ENCODE measurements around the gene CETN3. TPM values are rescaled to one million over a fixed set of nuclear protein-coding genes. Genes with fewer than 3 reads are reported as not detected.

The CETN3 gene
- total and polyA plus RNA-seq, 2 of the 8 experiments (the other 6 are each of a cell fraction or from before 2014, with no cell fraction given) = 4.8 to 43.8 TPM

- no peaks in the 10 kb centered on the region for H3K79me2 ChIP-seq (ENCODE audit: control insufficient read depth in 1 of 2, insufficient read depth in 2 of 2, low read length in 2 of 2)
- 90% methylated on average over 1 of the region's 1 CpG; no CpG with 5 or more reads in 1 of the 2 experiments for WGBS, 2 experiments (ENCODE audit: extremely low coverage in 1 of 2, insufficient coverage in 1 of 2, insufficient read length in 1 of 2, insufficient replicate concordance in 2 of 2, low coverage in 1 of 2, low lambda C conversion rate in 2 of 2, missing lambda C conversion rate in 1 of 2)
- no peaks in the 10 kb centered on the region for H4K20me1 ChIP-seq (replicated peaks in 1 of 2; ENCODE audit: control insufficient read depth in 1 of 2, insufficient read depth in 2 of 2, low read length in 2 of 2)
- ChIA-PET POLR2A (ENCODE audit: partially characterized antibody) (no interaction called here), CTCF (ENCODE audit: partially characterized antibody) (interaction anchor here (0.8 to 1.3 kb wide), 6 partner anchors 14 to 213 kb away, joined by 3 to 5 read pairs (median 3); no protein-coding TSS in a partner anchor)
- H3K9me3 ChIP-seq (ENCODE audit: insufficient read depth in 2 of 2, low read depth in 1 of 2, low read length in 1 of 2) = no peaks in the 10 kb centered on the region
- no peak for TF ChIP-seq ATF3 (IDR thresholded peaks at IDR 0.05; ENCODE audit: insufficient read depth, low read depth, low read length)
- no peak for TF ChIP-seq SP2 (IDR thresholded peaks at IDR 0.05; ENCODE audit: low read length)
- no peak overlapping the region for H2BK12ac ChIP-seq (ENCODE audit: low read depth, low read length)
- no peak overlapping the region for H4K8ac ChIP-seq (ENCODE audit: extremely low read depth, insufficient read depth, low read length)
- H3K4me2 ChIP-seq (ENCODE audit: insufficient read depth in 1 of 2, low read depth in 2 of 2, low read length in 2 of 2) = no peak overlapping the region
- no peak overlapping the region for H3K23ac ChIP-seq (ENCODE audit: insufficient read length)
- H3K9ac ChIP-seq (replicated peaks in 1 of 4; ENCODE audit: extremely low read depth in 1 of 4, low read depth in 3 of 4, low read length in 3 of 4) = no peak overlapping the region
- H2AFZ ChIP-seq (ENCODE audit: low read length) = no peak overlapping the region
- no peak overlapping the region for H3K18ac ChIP-seq (ENCODE audit: extremely low read depth, low read length)
- H3K4ac ChIP-seq (replicated peaks; ENCODE audit: insufficient read length, low read depth, low read length) = no peak overlapping the region
- no peak overlapping the region for H4K5ac ChIP-seq (ENCODE audit: insufficient read length, low read depth, low read length)
- DNase-seq (ENCODE audit: low read depth in 1 of 2, low spot score in 2 of 2) (no peak), FAIRE-seq (no peak)
- no peak overlapping the region for H2BK120ac ChIP-seq (replicated peaks; ENCODE audit: low read depth, low read length)
- H3K4me3 ChIP-seq (ENCODE audit: extremely low read depth in 1 of 4, insufficient read depth in 2 of 4, low read depth in 3 of 4, low read length in 4 of 4) = no peak overlapping the region
- H2BK5ac ChIP-seq (ENCODE audit: low read depth, low read length) = no peak overlapping the region
- no peak overlapping the region for H2BK20ac ChIP-seq (ENCODE audit: low read length)
- H3K27me3 ChIP-seq (replicated peaks in 1 of 4; ENCODE audit: control insufficient read depth in 3 of 4, extremely low read depth in 1 of 4, insufficient read depth in 3 of 4, low read length in 3 of 4) = no peaks in the 10 kb centered on the region
- H3K79me1 ChIP-seq (ENCODE audit: low read depth, low read length) = no peaks in the 10 kb centered on the region
- no peak overlapping the region for H3K56ac ChIP-seq (replicated peaks; ENCODE audit: insufficient read length, low read depth, low read length)
- no peaks in the 10 kb centered on the region for H3K36me3 ChIP-seq (ENCODE audit: control insufficient read depth in 2 of 4, insufficient read depth in 4 of 4, low read length in 3 of 4)
- H3K4me1 ChIP-seq (replicated peaks in 1 of 4; ENCODE audit: control insufficient read depth in 3 of 4, insufficient read depth in 4 of 4, low read length in 3 of 4) = no peaks in the 10 kb centered on the region
- no peaks in the 10 kb centered on the region for H3K23me2 ChIP-seq (ENCODE audit: low read depth, low read length)
- no peak overlapping the region for H2AK5ac ChIP-seq (ENCODE audit: low read depth, low read length)
- no peak overlapping the region for H2BK15ac ChIP-seq (ENCODE audit: low read length)
- no peak overlapping the region for H3K27ac ChIP-seq (ENCODE audit: low read depth, low read length)
- no peak overlapping the region for H4K91ac ChIP-seq (replicated peaks; ENCODE audit: insufficient read length, low read length)
- no peak overlapping the region for H3K14ac ChIP-seq (ENCODE audit: insufficient read length)
Observed at GRCh38 chr5:90345684-90346083, 63.9 kb downstream of the CETN3 start.

Measured in H1 (cell line).